ENCODE data around the gene MYL11. TPM values are rescaled to one million over a fixed set of nuclear protein-coding genes. Genes with fewer than 3 reads are reported as not detected.
A peak's percentile ranks its signal among the peaks of the same experiment; 100 is the strongest.

Gene MYL11
- total RNA-seq, 2 donors from 2014 or later = 8.5 TPM; not detected in 1

DNA sequence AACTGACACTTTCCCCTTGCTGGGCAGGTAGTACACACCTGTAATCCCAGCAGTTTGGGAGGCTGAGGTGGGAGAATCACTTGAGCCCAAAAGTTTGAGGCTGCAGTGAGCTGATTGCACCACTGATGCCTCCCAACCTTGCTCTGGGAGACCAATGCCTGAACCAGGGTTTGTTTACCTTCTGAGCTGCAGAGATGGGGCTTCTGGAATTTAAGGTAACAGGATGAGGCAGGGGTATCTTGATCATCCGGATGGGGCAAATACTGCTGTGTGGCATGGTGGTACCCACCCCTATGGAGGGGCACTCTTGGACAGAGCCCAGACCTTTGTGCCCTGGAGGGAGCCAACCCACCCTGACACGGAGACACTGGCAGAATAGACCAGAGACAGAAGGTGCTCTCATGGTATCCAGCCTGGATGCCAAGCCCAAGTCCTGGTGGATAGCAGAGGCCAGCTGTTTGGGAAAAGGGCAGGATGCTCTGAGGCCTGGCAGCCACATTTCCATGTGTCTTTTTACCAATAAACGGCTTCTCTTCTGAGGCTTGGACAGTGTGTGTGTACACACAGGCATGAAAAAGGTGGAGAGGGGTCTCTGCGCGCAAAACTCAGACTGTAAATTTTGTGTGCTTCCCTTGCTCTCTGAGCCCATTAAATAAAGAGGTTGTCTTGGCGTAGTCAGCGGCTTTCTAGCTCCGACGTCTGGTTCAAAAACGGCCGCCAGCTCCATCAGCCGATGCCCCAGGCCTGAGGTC, 25.0 kb downstream of the MYL11 start:
- no peaks in the 10 kb centered on the region for H3K36me3 Mint-ChIP-seq
- peaks cover 0 to 4% of the 10 kb centered on the region in 2 donors for H3K27me3 Mint-ChIP-seq
- H3K27ac Mint-ChIP-seq = peak overlapping the region; percentile 73 to 86
- no peak for DNase-seq (ENCODE audit: low spot score)
- peaks cover 34 to 40% of the 10 kb centered on the region in 2 donors for H3K4me1 Mint-ChIP-seq (ENCODE audit: low read depth in 2 of 2)
- peak overlapping the region; percentile 95 for H3K4me3 Mint-ChIP-seq
- no peaks in the 10 kb centered on the region for H3K9me3 Mint-ChIP-seq
- no peak for ATAC-seq

DNA sequence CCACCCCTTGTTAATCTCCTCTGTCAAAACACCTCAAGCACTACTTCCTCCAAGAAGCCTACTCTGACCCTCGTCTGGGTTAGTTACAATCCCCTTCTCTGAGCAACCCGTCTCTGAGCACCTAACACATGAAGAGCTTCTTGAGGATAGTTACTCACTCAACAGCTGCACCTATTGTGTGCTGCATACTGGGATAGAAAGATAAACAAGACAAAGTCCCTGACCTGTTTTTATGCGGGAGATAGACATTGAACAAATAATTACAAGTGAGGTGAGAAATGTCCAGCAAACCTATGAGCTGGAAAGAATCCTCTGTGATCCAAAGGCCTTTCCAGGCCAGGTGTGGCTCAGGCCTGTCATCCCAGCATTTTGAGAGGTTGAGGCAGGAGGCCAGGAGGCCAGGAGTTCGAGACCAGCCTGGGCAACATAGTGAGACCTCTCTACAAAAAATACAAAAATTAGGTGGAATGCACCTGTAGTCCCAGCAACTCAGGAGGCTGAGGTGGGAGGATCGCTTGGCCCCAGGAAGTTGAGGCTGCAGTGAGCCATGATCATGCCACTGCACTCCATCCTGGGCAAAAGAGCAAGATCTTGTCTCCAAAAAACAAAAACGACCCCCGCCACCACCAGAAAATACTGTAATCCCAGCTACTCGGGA, 27.3 kb downstream of the MYL11 start:
- ATAC-seq (no peak), DNase-seq (ENCODE audit: low spot score) (no peak)
- Mint-ChIP-seq H3K27me3 (peaks cover 0 to 4% of the 10 kb centered on the region in 2 donors), H3K4me3 (peak overlapping the region; percentile 95), H3K27ac (peak overlapping the region in 1 of 2 donors; percentile 86), H3K36me3 (no peaks in the 10 kb centered on the region), H3K9me3 (no peaks in the 10 kb centered on the region), H3K4me1 (ENCODE audit: low read depth in 2 of 2) (peaks cover 24 to 27% of the 10 kb centered on the region in 2 donors)

DNA sequence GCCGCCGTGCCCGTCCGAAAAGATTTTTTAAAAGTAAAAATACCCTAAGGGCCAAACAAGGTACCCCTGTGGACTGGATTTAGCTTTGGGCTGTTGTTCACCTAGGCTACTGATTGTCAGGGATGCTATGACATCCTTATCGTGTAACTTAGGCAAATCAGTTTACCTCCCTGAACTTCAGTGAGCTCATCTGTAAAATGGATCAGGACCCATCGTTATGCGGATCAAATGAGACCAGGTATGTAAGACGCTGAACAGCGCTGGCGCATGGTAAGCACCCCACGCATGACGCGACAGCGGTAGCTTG, 32.1 kb downstream of the MYL11 start:
- H3K9me3 Mint-ChIP-seq = no peaks in the 10 kb centered on the region
- H3K4me1 Mint-ChIP-seq (ENCODE audit: low read depth in 2 of 2) = peaks cover 16 to 21% of the 10 kb centered on the region in 2 donors
- DNase-seq (ENCODE audit: low spot score) (no peak), ATAC-seq (peak; percentile 6 to 20)
- peak overlapping the region; percentile 97 for H3K4me3 Mint-ChIP-seq
- H3K36me3 Mint-ChIP-seq = no peaks in the 10 kb centered on the region
- peak overlapping the region; percentile 12 to 80 for H3K27ac Mint-ChIP-seq
- H3K27me3 Mint-ChIP-seq = peaks cover 0 to 4% of the 10 kb centered on the region in 2 donors

DNA sequence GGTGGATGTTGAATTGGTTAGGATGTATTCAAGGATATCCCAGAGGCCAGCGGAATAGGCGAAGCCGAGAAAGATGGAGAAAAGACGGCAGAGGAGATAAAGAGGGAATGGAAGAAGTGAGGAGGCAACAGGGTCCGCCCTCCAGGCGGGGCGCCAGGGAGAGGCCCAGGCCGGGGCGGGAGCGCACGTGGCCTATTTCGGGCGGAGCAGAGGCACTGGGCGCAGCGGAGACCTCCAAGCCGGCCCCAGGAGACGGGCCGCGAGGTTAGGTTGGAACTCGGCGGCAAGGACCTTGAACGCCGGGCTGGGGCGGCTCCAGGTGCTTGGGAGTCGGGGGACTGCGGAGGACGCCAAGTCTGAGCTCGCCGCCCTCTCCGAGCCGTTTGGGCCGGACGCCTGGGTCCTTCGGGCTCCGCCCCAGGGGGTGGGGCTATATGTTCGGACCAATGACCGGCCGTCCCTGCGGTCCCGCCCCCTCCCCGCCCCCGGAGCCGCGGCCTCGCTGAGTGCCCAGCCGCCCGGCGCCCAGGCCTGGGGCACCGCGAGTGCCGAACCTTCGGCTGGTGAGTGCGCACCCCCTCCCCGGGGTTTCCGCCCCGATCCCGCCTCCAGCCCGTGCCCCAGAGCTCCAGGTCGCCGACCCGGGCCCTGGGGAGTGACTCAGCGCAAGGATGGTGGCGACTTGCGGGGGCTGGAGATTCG, 32.7 kb downstream of the MYL11 start, which contains the start of gene ZNF771:
ZNF771 (plus strand) TSS at position 505 of the 702 bp plus-strand sequence. CDS start 448 bp downstream, outside the sequence.
- peak within 1 kb of the TSS; percentile 35 to 80 for H3K27ac Mint-ChIP-seq
- peaks cover 18 to 20% of the 10 kb centered on the region in 2 donors for H3K4me1 Mint-ChIP-seq (ENCODE audit: low read depth in 2 of 2)
- peak within 1 kb of the TSS; percentile 97 for H3K4me3 Mint-ChIP-seq
- H3K27me3 Mint-ChIP-seq = peaks cover 0 to 4% of the 10 kb centered on the region in 2 donors
- no peaks in the 10 kb centered on the region for H3K9me3 Mint-ChIP-seq
- DNase-seq (ENCODE audit: low spot score) (peak; percentile 95), ATAC-seq (peak; percentile 98)
- H3K36me3 Mint-ChIP-seq = peaks cover 4% of the 10 kb centered on the region

DNA sequence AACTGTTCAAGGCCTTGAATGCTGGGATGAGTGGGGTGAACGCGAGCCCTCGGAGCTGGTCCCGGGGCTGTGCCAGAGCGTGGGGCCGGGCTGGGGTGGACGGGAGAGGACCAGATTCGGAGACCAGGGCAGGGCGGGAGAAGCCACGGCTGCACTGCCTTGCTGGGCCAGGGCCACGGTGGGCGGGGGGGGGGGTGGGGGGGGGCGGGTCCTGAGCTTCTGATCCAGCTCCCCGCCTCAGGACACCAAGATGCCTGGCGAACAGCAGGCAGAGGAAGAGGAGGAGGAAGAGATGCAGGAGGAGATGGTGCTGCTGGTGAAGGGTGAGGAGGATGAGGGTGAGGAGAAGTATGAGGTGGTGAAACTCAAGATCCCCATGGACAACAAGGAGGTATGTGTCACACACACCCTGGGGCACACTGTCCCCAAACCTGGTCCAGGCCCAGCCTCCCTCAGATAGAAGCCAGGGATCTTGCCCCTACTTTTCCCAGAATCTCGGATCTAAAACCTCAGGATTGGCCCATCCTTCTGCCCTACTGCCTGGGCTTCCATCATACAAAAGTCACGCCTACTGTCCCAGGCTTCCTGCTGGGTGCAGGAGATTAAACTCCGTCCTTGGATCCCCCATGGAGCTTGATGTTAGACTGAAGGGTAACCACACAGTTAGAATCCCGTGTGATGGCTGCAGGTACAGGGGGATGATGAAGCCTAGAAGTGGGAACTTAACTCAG, 33.4 kb downstream of the MYL11 start:
- ATAC-seq (no peak), DNase-seq (ENCODE audit: low spot score) (no peak)
- Mint-ChIP-seq H3K4me3 (peak overlapping the region; percentile 97), H3K27ac (peak overlapping the region in 1 of 2 donors; percentile 35), H3K9me3 (no peaks in the 10 kb centered on the region), H3K27me3 (peaks cover 0 to 4% of the 10 kb centered on the region in 2 donors), H3K36me3 (peaks cover 5% of the 10 kb centered on the region), H3K4me1 (ENCODE audit: low read depth in 2 of 2) (peaks cover 18 to 20% of the 10 kb centered on the region in 2 donors)

- H3K27me3 Mint-ChIP-seq = no peaks in the 10 kb centered on the region
- H3K4me1 Mint-ChIP-seq (ENCODE audit: low read depth in 2 of 2) = peaks cover 18 to 23% of the 10 kb centered on the region in 2 donors
- H3K9me3 Mint-ChIP-seq = no peaks in the 10 kb centered on the region
- H3K36me3 Mint-ChIP-seq = peaks cover 5% of the 10 kb centered on the region
- ATAC-seq (peak; percentile 64 to 69), DNase-seq (ENCODE audit: low spot score) (peak; percentile 93)
- no peak overlapping the region for H3K27ac Mint-ChIP-seq
- no peak overlapping the region for H3K4me3 Mint-ChIP-seq
These were observed 34.8 kb downstream of the MYL11 start for GRCh38 chr16:30409125-30410060.

DNA sequence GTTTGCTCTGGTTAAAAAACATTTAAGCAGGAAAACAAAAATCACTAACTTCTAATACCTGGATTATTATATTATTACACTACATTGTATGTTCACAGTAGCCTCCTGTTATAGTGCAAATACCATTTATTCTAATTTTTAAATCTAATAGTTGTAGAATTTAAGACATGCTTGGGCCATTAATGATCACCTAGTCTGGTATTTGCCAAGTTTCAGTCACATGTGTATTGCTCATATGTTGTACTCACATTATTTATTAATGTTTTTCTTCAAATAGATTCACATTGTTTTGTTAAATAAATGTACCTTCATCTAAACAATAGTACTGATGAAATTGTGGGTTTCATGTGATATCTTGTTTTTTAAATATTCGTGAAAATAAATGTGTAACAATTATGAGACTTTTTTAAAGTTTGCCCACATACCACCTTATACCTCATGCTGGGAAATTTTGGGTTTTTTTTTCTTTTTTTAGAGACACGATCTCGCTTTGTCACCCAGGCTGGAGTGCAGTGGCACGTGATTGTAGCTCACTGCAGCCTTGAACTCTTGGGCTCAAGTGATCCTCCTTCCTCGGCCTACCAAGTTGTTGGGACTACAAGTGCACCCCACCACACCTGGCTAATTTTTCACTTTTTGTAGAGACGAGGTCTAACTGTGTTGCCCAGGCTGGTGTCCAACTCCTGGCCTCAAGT, 38.7 kb downstream of the MYL11 start:
- DNase-seq (ENCODE audit: low spot score) (no peak), ATAC-seq (no peak)
- H3K27me3 Mint-ChIP-seq = no peaks in the 10 kb centered on the region
- H3K9me3 Mint-ChIP-seq = no peaks in the 10 kb centered on the region
- peaks cover 25 to 28% of the 10 kb centered on the region in 2 donors for H3K4me1 Mint-ChIP-seq (ENCODE audit: low read depth in 2 of 2)
- no peak overlapping the region for H3K4me3 Mint-ChIP-seq
- H3K36me3 Mint-ChIP-seq = peaks cover 5% of the 10 kb centered on the region
- no peak overlapping the region for H3K27ac Mint-ChIP-seq

- H3K36me3 Mint-ChIP-seq = peaks cover 5% of the 10 kb centered on the region
- H3K4me1 Mint-ChIP-seq (ENCODE audit: low read depth in 2 of 2) = peaks cover 18 to 22% of the 10 kb centered on the region in 2 donors
- no peak overlapping the region for H3K27ac Mint-ChIP-seq
- DNase-seq (ENCODE audit: low spot score) (no peak), ATAC-seq (no peak)
- no peaks in the 10 kb centered on the region for H3K9me3 Mint-ChIP-seq
- H3K27me3 Mint-ChIP-seq = no peaks in the 10 kb centered on the region
- H3K4me3 Mint-ChIP-seq = no peak overlapping the region
These were observed 39.6 kb downstream of the MYL11 start for GRCh38 chr16:30414159-30414558.

DNA sequence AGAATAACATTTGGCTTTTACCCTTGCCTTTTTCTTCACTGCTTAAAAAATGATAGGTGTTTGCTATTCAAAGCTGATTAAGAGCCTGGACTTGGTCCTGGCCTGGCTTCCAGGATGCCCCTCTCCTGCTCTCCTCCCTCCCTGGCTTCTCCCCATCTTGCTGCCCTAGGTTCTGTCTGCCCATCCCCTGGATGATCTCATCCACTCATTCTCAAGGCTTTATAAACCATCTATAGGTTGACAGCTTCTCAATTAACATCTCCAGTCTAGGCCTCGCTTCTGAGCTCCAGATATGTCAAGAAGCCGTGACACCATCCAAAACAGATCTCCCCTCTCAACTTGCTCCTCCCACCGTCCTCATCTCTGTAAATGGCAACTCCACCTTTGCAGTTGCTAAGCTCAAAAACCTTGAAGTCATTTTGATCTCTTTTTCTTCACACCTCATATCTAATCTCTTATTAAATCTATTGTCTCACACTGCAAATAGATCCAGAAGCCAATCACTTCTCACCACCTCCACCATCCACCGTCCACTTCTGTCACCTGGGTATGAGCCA, 41.5 kb downstream of the MYL11 start:
- no peak overlapping the region for H3K4me3 Mint-ChIP-seq

DNA sequence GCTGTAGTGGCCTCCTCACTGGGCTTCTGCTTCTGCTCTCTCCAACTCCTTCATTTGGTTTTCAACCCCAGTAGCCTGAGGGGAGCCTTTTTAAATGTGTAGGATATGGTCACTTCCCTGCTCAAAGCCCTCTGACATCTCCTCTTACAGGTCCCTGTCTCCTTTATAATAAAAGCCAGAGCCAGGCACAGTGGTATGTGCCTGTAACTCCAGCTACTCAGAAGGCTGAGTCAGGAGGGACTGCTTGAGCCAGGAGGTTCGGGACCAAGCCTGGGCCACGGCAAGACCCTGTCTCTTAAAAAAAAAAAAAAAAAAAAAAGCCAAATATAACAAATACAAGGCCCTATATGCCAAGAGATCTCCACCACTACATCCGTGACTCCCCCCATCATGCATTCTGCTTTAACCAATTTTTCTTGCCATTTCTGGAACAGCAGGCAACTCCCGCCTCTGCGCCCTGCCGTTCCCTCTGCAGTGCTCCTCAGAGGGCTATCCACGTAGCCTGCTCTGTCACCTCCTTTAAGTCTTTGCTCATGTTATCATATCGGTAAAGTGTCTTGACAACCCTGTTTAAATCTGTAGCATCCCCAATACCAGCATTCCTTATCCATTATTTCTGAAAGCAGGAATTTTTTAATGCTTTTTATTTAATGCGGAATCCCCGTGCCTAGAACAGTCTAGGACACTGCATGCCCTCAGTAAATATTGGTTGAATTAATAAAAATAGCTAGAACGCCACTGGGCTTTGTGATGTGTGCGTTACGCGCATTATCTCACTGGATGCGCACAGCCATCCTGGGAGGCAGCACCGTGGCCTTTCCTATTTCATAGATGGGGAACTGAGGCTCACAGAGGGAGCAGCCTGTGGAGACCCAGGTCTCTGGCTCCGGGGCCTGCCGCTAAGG, 42.3 kb downstream of the MYL11 start:
- Mint-ChIP-seq H3K9me3 (no peaks in the 10 kb centered on the region), H3K27ac (peak overlapping the region in 1 of 2 donors; percentile 29), H3K27me3 (no peaks in the 10 kb centered on the region), H3K36me3 (peaks cover 13% of the 10 kb centered on the region), H3K4me3 (peak overlapping the region; percentile 51), H3K4me1 (ENCODE audit: low read depth in 2 of 2) (peaks cover 15 to 18% of the 10 kb centered on the region in 2 donors)
- ATAC-seq (no peak), DNase-seq (ENCODE audit: low spot score) (no peak)

More for the DNA sequence above, 41.5 kb downstream of the MYL11 start:
- no peaks in the 10 kb centered on the region for H3K27me3 Mint-ChIP-seq
- H3K9me3 Mint-ChIP-seq = no peaks in the 10 kb centered on the region
- peak overlapping the region in 1 of 2 donors; percentile 17 for H3K27ac Mint-ChIP-seq
- peaks cover 15 to 18% of the 10 kb centered on the region in 2 donors for H3K4me1 Mint-ChIP-seq (ENCODE audit: low read depth in 2 of 2)
- DNase-seq (ENCODE audit: low spot score) (no peak), ATAC-seq (no peak)
- H3K36me3 Mint-ChIP-seq = peaks cover 11% of the 10 kb centered on the region
